GM18511 (cell line): Measurements from ENCODE around the gene PRTN3.

Experiments
- ATAC-seq: cut with Tn5 transposase; IDR thresholded peaks from one replicate; pipeline ENCODE4 v1.9.1; 2021; ENCODE audit warnings: mild to moderate bottlenecking, moderate library complexity; ENCODE audit not compliant: unreplicated experiment

Gene PRTN3, protein sequence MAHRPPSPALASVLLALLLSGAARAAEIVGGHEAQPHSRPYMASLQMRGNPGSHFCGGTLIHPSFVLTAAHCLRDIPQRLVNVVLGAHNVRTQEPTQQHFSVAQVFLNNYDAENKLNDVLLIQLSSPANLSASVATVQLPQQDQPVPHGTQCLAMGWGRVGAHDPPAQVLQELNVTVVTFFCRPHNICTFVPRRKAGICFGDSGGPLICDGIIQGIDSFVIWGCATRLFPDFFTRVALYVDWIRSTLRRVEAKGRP

DNA sequence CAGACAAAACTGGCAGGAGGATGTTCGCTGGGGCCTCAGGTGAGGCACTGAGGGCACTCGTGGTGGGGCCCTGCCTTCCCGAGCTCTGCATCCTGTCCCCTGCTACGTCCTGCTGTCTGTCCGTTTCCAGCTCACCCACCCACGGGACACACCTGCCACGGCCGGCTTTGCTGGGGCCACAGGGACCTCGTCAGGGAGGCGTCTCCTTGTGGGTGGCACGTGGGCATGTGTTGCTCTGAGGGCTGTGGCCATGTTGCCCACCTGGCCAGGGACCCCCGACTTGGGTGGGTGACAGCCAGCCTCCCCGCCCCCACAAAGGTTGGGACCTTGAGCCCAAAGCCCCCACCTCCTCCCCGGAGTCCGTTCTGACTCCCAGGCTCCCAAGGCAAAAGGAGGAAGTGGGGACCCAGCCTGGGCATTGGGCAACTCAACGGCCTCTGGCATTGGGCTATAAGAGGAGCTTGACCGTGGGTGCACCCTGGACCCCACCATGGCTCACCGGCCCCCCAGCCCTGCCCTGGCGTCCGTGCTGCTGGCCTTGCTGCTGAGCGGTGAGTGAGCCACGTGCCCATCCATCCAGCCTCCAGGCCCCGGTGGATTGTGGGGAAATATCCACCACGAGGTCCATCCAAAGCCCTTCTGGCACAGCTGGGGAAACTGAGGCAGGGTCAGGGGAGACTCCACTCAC lies at the start of gene PRTN3:
Gene PRTN3 (plus strand): TSS at position 481 of the 688 bp plus-strand sequence. CDS start 10 bp downstream, at position 491.
- ATAC-seq: no peak

GRCh38 chr19:791007-791566 lies 49.7 kb upstream of the PRTN3 start:
- ATAC-seq: no peak

- no peak for ATAC-seq
Observed at GRCh38 chr19:791567-792305, 49.1 kb upstream of the PRTN3 start.

- ATAC-seq: no peak
Observed at GRCh38 chr19:792306-792885, 48.4 kb upstream of the PRTN3 start.

DNA sequence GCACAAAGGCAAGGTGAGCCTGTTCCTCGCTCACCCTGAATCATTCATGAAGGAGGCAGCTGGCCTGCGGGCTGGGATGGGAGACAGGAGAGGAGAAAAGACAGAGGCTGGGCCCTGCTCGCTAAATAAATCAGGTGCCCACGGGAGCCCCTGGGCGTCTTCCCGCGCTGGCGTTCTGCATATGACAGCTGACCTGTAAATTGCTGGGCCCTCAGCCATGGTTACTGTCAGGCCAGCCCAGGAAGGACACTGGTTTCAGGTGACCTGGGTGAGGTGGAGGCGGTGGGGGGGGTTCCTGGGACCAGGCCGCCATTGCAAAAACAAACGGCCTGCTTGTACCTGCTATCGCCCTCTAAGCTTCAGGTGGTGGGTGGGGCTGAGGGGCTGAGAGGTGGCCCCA lies 47.0 kb upstream of the PRTN3 start:
- ATAC-seq: no peak

DNA sequence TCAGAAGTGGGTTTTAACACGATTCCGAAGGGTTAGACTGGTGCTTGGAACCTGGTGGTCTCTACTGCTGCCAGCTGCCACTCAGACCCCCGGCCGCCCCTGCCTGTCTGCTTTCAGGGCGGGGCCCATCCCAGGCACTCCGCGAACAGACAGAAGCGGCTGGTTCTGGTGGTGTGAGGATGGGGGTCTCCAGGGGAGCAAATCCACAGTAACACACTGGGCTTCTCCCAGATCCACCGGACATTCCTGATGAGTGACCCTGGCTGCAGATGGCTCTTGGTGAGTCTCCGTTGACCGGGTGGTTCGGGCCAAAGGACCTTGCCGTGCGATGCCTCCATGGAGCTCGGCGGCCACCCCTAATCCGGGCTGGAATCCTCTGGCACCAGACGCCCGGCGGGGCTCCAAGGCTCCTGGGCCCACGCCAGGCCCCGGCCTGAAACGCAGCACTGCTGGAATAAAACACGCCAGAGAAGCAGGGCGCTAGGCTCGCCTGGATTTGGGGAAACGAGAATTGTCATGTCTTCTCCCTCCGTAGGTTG lies 45.7 kb upstream of the PRTN3 start:
- no peak for ATAC-seq

GRCh38 chr19:795691-796581 lies 44.9 kb upstream of the PRTN3 start:
- ATAC-seq: no peak

- peak; percentile 81 for ATAC-seq
Observed at GRCh38 chr19:796692-797527, 43.9 kb upstream of the PRTN3 start, which contains the start of gene PTBP1. PTBP1 (plus strand) TSS chr19:797452; CDS start chr19:797498, 46 bp downstream.

DNA sequence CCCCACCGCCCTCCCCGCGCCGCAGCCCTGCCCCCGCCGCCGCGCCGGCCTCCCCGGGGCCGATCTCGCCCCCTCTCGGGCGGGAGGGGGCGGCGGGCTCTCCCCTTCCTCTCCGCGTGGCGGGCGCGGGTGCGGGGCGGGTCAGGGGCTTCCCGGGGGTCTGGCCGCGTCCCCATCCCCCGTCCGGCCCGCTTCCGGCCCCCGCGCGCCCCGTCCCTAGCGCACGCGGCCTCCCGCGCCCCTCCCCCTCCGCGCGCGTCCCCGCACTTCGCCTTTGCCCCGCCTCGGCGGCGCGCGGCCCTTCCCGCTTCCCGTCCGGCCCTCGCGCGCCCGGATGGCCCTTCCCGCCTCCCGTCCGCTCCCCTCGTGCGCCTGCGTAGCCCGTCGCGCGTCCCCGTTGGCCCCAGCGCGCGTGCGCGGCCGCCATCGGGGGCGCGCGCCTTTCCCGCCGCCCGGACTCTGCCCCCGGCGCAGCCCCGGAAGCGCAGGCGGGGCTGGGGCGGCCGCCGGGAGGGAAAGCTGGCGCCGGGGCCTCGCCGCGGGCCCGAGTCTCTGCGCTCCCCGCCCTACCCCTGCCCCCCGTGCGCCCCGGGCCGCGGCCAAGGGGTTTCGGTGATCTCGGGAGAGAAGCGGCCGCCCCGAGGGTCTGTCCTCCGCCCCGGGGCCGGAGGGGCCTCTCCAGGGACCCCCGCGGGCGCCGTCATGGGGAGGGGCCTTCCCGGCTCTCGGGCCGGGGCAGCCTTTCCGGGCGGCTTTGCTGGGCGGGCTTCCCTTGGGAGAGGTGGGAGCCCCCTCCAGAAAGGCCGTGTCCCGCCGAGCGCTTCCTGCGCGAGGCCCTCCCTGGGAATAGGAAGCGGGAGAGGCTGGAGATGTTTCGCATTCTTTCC lies 43.0 kb upstream of the PRTN3 start:
- ATAC-seq: peak; percentile 37

GRCh38 chr19:798415-799075 lies 42.3 kb upstream of the PRTN3 start:
- ATAC-seq: no peak

DNA sequence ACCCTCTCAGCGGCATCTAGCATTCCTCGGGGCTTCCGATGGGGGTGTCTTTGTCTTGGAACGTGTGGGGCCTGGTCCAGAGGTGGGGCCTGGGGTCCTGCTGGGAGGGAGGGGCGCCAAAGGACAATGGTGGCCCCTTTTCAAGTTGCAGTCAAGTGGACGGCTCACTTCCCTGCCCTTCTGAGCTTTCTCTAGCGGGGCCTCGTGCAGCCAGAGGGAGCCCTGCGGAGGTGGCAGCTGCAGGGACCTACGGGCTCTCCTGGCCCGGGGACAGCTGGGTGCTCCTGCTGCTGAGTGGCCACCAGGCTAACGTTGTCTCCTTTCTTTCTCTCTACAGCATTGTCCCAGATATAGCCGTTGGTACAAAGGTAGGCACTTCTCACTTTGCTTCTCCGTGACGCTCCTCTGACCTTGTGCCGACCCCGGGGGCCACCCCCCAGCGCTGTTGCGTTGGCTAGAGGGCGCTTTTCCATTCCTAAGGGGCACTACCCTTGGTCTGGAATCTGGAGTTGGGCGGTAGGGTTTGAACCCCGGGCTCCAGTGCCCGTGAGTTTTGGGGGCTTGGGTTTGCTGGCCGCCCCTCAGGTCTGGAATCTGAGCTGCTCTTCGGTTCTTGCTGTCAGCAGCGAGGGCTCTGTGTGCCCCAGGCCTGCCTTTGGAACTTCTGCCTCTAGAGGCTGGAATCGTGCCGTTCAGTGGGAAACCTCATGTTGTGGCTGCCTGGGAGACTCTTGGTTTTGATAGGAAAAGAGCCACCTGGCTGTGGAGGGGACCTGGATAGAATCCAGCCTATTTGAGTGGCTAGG lies 41.5 kb upstream of the PRTN3 start:
- no peak for ATAC-seq

- no peak for ATAC-seq
Observed at GRCh38 chr19:800360-801029, 40.3 kb upstream of the PRTN3 start.

DNA sequence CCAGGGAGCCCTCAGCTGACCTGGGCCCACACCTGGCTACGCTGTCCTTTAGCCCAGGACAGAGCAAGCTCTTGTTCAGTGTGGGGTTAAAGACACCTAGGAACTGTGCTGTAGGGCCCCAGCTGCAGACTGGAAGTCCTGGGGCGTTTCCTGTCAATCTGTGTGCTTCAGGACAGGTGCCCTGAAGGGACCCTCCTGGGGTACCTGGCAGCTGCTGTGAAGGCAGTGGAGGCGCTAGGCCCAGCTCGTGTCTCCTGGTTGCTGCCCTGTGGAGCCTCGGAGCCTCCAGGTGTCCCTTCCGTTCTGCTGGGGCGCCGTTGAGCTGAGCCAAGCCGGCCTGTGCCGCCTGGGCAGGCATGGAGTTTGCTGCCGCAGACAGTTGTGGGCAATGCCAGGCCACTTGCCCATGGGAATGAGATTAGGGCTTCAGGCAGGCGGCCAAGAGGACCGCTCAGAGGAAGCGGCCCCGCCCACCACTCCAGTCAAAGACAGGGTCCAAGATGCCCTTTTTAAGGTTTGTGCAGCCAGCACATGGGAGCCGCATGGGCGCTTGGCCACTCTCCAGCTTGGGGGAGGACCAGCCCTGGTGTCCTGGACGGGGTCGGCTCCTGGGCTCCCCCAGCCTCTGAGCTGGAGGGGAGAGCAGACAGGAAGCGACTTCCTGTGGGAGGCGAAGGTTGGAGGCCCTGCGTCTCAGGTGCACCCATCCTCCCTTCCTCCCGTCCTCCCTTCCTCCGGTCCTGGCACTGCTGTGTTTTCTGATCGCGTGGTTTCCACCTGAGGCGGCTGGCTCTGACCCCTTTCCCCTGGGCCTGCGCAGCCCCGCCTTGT lies 39.6 kb upstream of the PRTN3 start:
- ATAC-seq: no peak

GRCh38 chr19:801861-802497 lies 38.8 kb upstream of the PRTN3 start:
- ATAC-seq: no peak
